Sigmoid colon (tissue), 3 donors: ENCODE data around the gene SCAI.
"Not testable (repeated sequence)": the region's sequence is repeated elsewhere in the genome, so short reads cannot be mapped to it uniquely, and the experiment has no call there.

Experiments
- CTCF ChIP-seq, 4 experiments: fragments of 450-650 bp in 3 of 4; fragments of 200-600 bp in 1 of 4; IDR thresholded peaks; one replicate each; pipeline ENCODE4 v1.5.1; 2016 to 2019; ENCODE audit warnings: antibody characterized with exemption in 4 of 4, mild to moderate bottlenecking in 3 of 4, moderate library complexity in 2 of 4
- POLR2A ChIP-seq, 2 donors: fragments of 450-650 bp; IDR thresholded peaks; one replicate each; pipeline ENCODE4 v1.6.1; 2016; ENCODE audit warnings: antibody characterized with exemption in 2 of 2, mild to moderate bottlenecking in 2 of 2, moderate library complexity in 2 of 2

DNA sequence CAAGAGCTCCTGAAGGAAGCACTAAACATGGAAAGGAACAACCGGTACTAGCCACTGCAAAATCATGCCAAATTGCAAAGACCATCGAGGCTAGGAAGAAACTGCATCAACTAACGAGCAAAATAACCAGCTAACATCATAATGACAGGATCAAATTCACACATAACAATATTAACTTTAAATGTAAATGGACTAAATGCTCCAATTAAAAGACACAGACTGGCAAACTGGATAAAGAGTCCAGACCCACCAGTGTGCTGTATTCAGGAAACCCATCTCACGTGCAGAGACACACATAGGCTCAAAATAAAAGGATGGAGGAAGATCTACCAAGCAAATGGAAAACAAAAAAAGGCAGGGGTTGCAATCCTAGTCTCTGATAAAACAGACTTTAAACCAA lies 131.3 kb downstream of the SCAI start:
- TF ChIP-seq POLR2A, CTCF (IDR thresholded peaks at IDR 0.05): not testable (repeated sequence)
